Stimulated activated CD4-positive, alpha-beta T cell treated with anti-CD3 and anti-CD28 coated beads, TNF-alpha, amount 100 ng/mL, for 48 hours (primary cell): ENCODE data around the gene GDF7.
A peak's percentile ranks its signal among the peaks of the same experiment; 100 is the strongest.

Experiments
- DNase-seq, 3 donors: peaks; one replicate each; pipeline ENCODE4 v3.0.0-alpha.2; 2020; ENCODE audit warnings: low read depth in 3 of 3

Gene GDF7

DNA sequence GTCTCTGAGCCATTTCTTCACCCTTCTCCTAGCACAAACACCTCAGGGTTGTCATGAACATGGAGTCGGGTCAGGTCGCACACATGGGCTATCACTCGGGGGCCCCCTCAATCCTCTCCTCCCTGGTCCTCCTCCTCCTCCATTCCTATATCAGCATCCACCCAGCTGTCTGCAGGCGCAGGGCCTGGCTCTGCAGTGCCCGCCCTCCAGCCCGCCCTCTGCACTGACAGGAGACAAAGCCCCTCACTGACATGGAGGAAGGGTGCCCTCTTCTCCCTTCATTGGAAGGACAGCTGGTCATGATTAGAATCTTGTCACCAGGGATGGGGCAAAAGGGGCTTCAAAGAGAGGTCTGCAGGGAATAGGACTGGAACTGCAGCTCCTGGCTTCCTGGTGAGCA, 37.8 kb upstream of the GDF7 start:
- no peak for DNase-seq

- no peak for DNase-seq
Measured at GRCh38 chr2:20629581-20630171, 37.3 kb upstream of the GDF7 start.

- no peak for DNase-seq
Measured at GRCh38 chr2:20630967-20631366, 36.0 kb upstream of the GDF7 start.

- no peak for DNase-seq
Measured at GRCh38 chr2:20631617-20632307, 35.2 kb upstream of the GDF7 start.

DNA sequence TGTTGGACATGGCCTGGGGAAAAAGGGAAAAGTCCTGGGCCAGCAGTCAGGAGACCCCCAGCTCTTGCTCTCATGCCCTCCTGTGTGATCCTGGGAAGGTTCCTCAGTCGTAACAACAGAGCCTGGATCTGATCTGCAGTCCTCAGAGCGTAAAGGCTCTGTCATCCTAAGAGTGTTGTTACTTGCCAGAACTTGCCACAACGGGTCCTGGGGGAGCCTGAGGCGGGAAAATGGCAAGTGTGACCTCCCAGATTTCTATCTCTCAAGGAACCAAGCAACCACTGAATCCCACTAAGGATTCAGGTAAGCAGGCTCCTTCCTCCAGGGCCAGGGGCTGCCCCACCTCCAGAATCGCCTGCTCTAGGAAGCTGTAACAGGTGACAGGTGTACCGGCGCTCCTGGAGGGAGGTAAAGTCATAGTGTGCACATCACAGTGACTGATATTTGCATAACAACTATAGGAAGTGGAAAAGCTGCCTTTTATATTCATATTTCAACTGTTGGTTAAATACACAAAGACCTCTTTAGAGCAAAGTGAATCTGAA, 34.4 kb upstream of the GDF7 start:
- DNase-seq, result no peak

DNA sequence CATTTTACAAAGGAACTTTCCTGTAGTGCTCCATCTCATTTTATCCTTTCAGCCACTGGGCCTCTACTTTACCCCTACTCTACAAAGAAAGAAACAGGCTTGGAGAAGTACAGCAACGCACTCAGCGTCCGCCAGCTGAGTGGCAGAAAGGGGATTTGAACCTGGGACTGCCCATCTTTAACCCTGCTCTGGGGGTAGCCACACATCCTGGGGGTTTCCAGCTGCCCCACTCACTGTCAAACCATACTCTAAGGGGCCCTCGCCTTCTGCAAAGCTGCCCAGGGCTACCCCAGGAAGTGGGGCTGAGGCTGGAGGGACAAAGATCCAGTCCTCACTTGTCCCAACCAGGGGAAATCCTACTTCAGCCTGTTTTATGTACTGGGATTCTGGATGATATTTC, 33.9 kb upstream of the GDF7 start:
- no peak for DNase-seq

- DNase-seq, result no peak
Measured at GRCh38 chr2:20633794-20634506, 33.0 kb upstream of the GDF7 start.

GRCh38 chr2:20634507-20635112, 32.3 kb upstream of the GDF7 start:
- no peak for DNase-seq

DNA sequence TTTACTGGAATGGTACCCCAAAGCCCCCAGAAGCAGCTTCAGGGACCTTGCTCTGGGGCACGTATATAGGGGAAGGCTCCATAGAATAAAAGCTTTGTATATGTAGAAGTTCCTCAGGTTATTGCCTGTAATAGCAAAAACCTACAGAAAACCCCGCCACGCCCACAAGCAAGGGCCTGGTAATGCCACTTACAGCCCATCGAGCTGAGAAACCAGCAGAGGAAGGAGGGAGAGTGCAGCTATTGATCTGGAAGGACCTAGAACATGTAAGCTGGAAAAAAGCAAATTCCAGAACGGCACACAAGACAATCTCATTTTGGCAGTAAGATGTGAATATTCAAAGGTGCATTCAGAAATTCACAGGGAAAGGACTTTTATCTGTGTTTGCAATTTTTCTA, 31.8 kb upstream of the GDF7 start:
- DNase-seq, result no peak

DNA sequence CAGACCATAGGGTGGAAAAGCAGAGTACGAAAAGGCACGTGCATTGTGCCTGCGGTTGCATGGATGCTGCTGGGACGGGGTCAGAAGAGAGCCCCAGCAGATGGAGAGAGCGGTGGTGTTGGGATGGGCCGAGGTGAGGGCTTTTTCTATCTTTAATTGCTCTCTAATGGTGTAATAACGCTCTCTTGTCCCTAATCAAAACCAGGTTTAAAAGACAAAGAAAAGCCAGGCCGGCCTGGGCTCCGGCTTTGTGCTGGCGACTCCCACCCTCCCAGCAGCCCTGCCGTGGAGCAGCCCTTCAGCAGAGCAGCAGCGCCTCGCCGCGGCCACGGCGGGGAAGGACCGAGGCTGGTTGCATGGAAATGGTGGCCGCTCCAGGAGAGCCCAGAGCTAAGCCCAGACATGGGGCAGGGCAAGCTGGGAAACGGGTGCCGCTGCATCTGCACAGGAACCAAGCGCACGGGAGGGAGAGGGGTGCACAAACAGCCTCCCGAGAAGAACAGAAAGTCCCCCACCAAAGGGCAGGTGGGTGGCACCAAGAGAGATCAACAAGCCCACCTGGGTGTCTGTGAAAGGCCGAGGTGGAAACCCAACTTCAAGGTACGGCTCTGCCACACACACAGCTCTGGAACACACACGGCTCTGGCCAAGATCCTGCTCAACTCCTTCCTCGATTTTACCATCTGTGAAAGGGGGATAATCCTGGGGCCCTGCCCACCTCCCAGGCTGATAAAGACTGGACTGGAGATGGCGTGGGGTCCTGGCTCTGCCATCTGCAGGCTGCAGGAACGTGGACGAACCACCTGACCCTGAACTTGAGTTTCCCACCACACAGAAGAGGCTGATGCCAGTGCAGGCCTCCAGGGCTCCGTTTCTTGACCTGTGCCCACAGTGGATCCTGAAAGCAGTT, 31.0 kb upstream of the GDF7 start:
- peak in 2 of 3 donors; percentile 30 to 38 for DNase-seq

- no peak for DNase-seq
Measured at GRCh38 chr2:20637147-20637546, 29.8 kb upstream of the GDF7 start.

DNA sequence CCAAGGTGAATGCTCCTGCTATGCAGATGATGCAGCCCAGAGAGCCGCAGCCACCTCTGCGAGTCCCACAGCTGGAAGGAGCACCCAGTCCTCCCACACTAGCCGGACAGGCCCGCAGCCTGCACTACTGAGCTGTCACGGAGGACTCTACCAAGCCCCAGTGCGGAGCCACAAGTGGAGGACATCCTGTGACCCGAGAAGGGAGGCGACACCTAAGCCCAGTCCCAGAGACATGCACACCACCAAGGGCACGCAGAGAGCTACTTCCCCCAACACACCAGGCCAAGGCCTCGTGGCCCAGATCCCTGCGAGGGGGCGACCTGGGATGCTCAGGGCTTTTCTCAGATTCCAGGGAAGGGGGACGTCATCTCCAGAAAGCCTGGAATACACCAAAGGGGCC, 28.9 kb upstream of the GDF7 start:
- DNase-seq, result no peak

DNA sequence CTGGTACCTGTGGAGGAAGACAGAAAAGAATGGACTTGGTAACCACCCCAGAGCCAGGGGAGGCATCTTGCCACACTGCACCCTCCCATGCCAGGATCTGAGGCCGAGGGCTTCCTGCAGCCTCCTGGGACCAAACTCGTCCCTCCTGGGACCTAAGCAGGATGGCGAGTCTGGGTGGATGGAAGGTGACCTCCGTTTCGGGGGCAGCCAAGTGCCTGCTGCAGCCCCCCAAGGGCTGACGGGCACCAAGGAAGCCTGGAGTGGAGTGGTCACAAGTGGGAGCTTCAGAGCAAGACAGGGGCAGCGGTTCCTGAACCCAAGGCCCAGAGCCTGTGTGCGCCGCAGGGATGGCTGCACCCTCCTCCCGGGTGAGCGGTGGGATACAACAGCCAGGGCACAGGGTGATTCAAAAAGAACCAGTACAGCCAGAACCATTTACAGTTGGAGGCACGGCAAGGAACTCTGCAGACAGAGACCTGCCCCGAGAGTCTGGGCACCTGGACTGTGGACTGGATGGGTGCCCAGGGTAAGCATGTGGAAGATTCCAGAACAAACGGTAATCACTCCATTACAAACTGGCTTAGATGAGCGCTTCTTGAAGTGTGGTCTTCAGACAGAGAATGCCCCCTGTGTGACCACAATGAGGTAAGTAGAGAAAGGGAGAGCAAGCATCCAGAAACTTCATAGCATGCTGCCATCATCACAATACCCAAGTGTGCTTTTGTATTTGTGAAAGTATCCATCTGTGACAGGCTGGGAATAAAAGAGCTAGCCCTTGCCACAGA, 28.1 kb upstream of the GDF7 start:
- DNase-seq, result no peak

GRCh38 chr2:20640411-20641122, 26.4 kb upstream of the GDF7 start:
- no peak for DNase-seq

DNA sequence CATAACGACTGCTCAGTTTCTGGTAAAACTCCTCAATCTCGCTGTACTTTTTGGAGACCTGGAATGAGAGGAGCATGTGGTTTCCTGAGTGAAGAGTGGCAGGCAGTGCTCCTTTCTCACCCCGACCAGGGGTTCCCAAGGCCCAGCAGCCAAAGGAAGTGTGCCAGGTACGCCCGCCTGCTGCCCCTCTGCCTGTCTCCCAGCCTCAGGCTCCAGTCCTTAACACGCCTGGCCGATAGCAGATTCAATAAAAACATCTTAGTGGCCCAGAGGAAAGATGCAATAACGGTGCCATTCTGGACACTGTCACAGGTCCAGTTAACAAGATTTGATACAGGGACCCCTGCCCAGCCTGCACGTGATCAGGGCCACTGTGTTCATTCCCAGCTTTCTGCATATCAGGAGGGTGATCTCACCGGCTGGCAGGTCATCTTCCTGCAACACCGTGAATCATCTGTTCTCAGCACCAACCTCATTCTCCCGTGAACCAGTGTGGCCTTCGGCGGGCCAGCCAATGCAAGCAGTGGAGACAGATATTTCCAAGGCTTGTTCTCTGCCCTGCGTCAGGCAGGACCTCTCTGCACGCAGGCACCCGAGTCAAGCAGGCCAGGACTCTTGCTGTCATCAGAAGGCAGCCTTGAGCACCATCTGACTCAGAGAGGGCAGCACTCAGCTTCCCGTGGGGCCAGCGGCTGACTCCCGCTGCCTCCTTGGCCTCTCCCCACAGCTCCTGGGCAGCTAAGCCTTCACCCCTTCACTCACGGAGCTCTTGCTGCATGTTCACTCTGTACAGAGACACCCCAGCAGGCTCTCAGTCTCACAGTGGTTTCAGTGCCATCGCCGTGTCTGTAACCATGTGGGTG, 25.6 kb upstream of the GDF7 start:
- no peak for DNase-seq

GRCh38 chr2:20642055-20642971, 24.6 kb upstream of the GDF7 start:
- peak; percentile 53 to 59 (median 55) for DNase-seq

- DNase-seq, result no peak
Measured at GRCh38 chr2:20643060-20643459, 23.9 kb upstream of the GDF7 start.

- DNase-seq, result no peak
Measured at GRCh38 chr2:20643826-20644225, 23.1 kb upstream of the GDF7 start.
